NCI-H1105 treated with DMSO at 0.1 percent for 48 hours (cell line): ENCODE results near the gene TRIM37.
"Not testable (repeated sequence)": the region's sequence is repeated elsewhere in the genome, so short reads cannot be mapped to it uniquely, and the experiment has no call there.

Experiments
- DNase-seq: peaks from one replicate; lab custom pipeline; 2025; lab: John Stamatoyannopoulos, UW

Gene TRIM37

GRCh38 chr17:59111539-59111938 lies 4.9 kb upstream of the TRIM37 start:
- DNase-seq, result no peak

- no peak for DNase-seq
Measured at GRCh38 chr17:59110973-59111372, 4.3 kb upstream of the TRIM37 start.

- no peak for DNase-seq
Measured at GRCh38 chr17:59108400-59109102, 1.9 kb upstream of the TRIM37 start.

- no peak for DNase-seq
Measured at GRCh38 chr17:59107306-59107670, 608 bp upstream of the TRIM37 start.

GRCh38 chr17:59105852-59106462 lies 723 bp downstream of the TRIM37 start:
- DNase-seq, result peak; percentile 73

GRCh38 chr17:59101178-59101577 lies 5.5 kb downstream of the TRIM37 start:
- DNase-seq, result no peak

GRCh38 chr17:59097876-59098275 lies 8.8 kb downstream of the TRIM37 start:
- no peak for DNase-seq

GRCh38 chr17:59094861-59095530 lies 11.7 kb downstream of the TRIM37 start:
- DNase-seq, result no peak

GRCh38 chr17:59093702-59094231 lies 12.9 kb downstream of the TRIM37 start:
- no peak for DNase-seq

GRCh38 chr17:59093145-59093701 lies 13.5 kb downstream of the TRIM37 start:
- no peak for DNase-seq

GRCh38 chr17:59090593-59090992 lies 16.1 kb downstream of the TRIM37 start:
- DNase-seq, result not testable (repeated sequence)

GRCh38 chr17:59084154-59084553 lies 22.5 kb downstream of the TRIM37 start:
- DNase-seq, result no peak

- no peak for DNase-seq
Measured at GRCh38 chr17:59074494-59074893, 32.2 kb downstream of the TRIM37 start.

GRCh38 chr17:59073972-59074371 lies 32.7 kb downstream of the TRIM37 start:
- no peak for DNase-seq

- DNase-seq, result no peak
Measured at GRCh38 chr17:59069856-59070255, 36.8 kb downstream of the TRIM37 start.

- DNase-seq, result no peak
Measured at GRCh38 chr17:59067756-59068155, 38.9 kb downstream of the TRIM37 start.

GRCh38 chr17:59067340-59067739 lies 39.3 kb downstream of the TRIM37 start:
- DNase-seq, result no peak

GRCh38 chr17:59062509-59062908 lies 44.2 kb downstream of the TRIM37 start:
- no peak for DNase-seq

GRCh38 chr17:59056857-59057256 lies 49.8 kb downstream of the TRIM37 start:
- DNase-seq, result no peak

GRCh38 chr17:59049798-59050197 lies 56.9 kb downstream of the TRIM37 start:
- DNase-seq, result no peak

- DNase-seq, result no peak
Measured at GRCh38 chr17:59047616-59048015, 59.1 kb downstream of the TRIM37 start.

- DNase-seq, result no peak
Measured at GRCh38 chr17:59046192-59046591, 60.5 kb downstream of the TRIM37 start.

GRCh38 chr17:59038734-59039133 lies 67.9 kb downstream of the TRIM37 start:
- DNase-seq, result no peak
